Suprapubic skin (tissue), 4 donors: Measurements from ENCODE around the gene SNCG. TPM values are rescaled to one million over a fixed set of nuclear protein-coding genes. Genes with fewer than 3 reads are reported as not detected.
"Not testable (repeated sequence)": the region's sequence is repeated elsewhere in the genome, so short reads cannot be mapped to it uniquely, and the experiment has no call there.

Experiments used
- DNase-seq, 2 donors: peaks; one replicate each; pipeline ENCODE4 v3.0.0-alpha.2; 2019; ENCODE audit warnings: low spot score in 2 of 2
- H3K27ac ChIP-seq: fragments of 200-600 bp; sonication (generic); one replicate; pipeline ENCODE4 v1.5.1; 2019
- H3K27me3 ChIP-seq: fragments of 200-600 bp; sonication (generic); one replicate; pipeline ENCODE4 v1.5.1; 2019
- H3K36me3 ChIP-seq: fragments of 200-600 bp; sonication (generic); one replicate; pipeline ENCODE4 v1.5.1; 2019
- H3K4me1 ChIP-seq: fragments of 200-600 bp; sonication (generic); one replicate; pipeline ENCODE4 v1.5.1; 2019
- H3K4me3 ChIP-seq: fragments of 200-600 bp; sonication (generic); one replicate; pipeline ENCODE4 v1.5.1; 2019; ENCODE audit warnings: mild to moderate bottlenecking
- H3K9me3 ChIP-seq: fragments of 200-600 bp; sonication (generic); one replicate; pipeline ENCODE4 v1.5.1; 2019
- EP300 ChIP-seq: sonication (generic); formaldehyde crosslinking; IDR thresholded peaks from one replicate; pipeline ENCODE4 v1.6.1; 2017; ENCODE audit warnings: antibody characterized with exemption
- POLR2A ChIP-seq, 2 donors: fragments of 450-650 bp; IDR thresholded peaks; one replicate each; pipeline ENCODE4 v1.6.1; 2017; ENCODE audit warnings: antibody characterized with exemption in 2 of 2, mild to moderate bottlenecking in 2 of 2, moderate library complexity in 2 of 2
- POLR2AphosphoS5 ChIP-seq, 3 donors: sonication (generic); formaldehyde crosslinking; IDR thresholded peaks; one replicate each; pipeline ENCODE4 v1.6.1; 2017; ENCODE audit warnings: antibody characterized with exemption in 3 of 3
- WGBS: methylation state at CpG from one replicate; pipeline ENCODE4 v1.1.5; 2018; 5-methylcytosine and 5-hydroxymethylcytosine counted together
- total RNA-seq, 4 donors: library from RNA; depleted of rRNA; stranded (reverse); fragments of >200 nt; gene quantifications; one replicate each; pipeline ENCODE4 v1.1.0, GENCODE V29; 2016
- TF ChIP-seq, protein P1 (sequence below), 2 donors: fragments of 200-600 bp in 1 of 2; fragments of 450-650 bp in 1 of 2; sonication (generic) in 1 of 2; IDR thresholded peaks; one replicate each; pipeline ENCODE4 v1.5.1; 2016 to 2019; ENCODE audit warnings: antibody characterized with exemption in 2 of 2, mild to moderate bottlenecking in 1 of 2, moderate library complexity in 1 of 2

SNCG gene
- total RNA-seq, 4 donors from 2014 or later = 20.7 to 27.1 (median 24.6) TPM

DNA sequence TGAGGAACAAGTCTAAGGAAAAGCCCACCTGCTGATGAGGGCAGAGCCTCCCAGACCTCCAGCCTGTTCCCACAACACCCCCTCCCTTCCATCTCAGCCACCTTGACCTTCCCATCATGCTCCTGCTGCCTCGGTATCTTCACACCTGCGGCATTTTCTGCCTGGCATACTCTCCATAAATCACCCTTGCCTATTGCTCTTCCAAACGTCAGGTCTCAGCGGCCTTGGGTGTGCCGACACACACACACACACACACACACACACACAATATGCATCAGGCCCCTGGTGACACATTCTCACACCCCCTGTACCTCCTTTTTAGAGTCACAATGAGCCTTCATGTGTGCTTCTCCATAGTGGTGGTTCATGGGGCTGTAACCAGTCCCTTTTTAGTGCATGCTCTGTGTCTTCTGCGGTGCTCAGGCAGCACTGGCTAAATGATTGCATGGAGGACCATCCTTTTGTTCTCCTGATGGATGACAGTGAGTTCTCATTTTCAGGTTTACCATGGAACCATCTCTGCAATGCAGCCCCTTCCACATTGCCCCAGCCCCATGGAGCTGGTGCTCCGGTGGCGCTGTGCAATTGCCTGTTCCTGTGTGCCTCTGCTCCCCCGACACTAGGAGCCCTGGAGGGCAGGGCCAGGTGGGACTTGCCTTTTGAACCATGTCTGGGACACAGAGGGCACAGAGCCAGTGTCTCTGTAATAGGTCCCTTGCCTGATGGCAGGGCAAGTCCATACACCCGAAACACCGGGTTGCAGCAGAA, 14.4 kb downstream of the SNCG start:
- Histone ChIP-seq H3K9me3 (no peaks in the 10 kb centered on the region), H3K27me3 (no peaks in the 10 kb centered on the region), H3K27ac (peak overlapping the region; percentile 99), H3K4me1 (peaks cover 70% of the 10 kb centered on the region), H3K36me3 (no peaks in the 10 kb centered on the region), H3K4me3 (no peak overlapping the region)
- no peak for TF ChIP-seq POLR2AphosphoS5 (IDR thresholded peaks at IDR 0.05)
- no peak for TF ChIP-seq EP300
- TF ChIP-seq, protein P1, sequence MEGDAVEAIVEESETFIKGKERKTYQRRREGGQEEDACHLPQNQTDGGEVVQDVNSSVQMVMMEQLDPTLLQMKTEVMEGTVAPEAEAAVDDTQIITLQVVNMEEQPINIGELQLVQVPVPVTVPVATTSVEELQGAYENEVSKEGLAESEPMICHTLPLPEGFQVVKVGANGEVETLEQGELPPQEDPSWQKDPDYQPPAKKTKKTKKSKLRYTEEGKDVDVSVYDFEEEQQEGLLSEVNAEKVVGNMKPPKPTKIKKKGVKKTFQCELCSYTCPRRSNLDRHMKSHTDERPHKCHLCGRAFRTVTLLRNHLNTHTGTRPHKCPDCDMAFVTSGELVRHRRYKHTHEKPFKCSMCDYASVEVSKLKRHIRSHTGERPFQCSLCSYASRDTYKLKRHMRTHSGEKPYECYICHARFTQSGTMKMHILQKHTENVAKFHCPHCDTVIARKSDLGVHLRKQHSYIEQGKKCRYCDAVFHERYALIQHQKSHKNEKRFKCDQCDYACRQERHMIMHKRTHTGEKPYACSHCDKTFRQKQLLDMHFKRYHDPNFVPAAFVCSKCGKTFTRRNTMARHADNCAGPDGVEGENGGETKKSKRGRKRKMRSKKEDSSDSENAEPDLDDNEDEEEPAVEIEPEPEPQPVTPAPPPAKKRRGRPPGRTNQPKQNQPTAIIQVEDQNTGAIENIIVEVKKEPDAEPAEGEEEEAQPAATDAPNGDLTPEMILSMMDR (IDR thresholded peaks at IDR 0.05) = no peak
- 68% methylated on average over 10 of the region's 11 CpGs for WGBS
- peak; percentile 77 to 78 for DNase-seq

DNA sequence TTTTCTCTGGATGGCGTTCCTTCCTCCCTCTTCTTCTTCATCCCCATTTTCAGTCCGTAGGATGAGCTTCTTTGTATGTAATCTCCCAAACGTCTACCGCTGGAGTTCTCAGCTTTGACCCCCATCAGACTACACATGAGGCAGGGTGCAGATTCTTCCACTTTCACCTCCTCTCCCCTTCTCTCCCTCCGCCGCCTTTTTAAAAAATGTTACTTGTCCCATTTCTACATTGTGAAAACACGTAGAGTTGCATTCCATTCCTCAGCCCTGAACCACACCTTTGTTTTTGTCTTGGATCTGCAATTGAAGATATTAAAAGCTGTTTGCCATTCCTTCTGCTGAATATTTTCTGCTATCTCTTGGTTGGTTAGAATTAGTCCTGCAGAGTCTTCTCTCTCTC, 16.1 kb downstream of the SNCG start:
- peak overlapping the region; percentile 99 for H3K27ac ChIP-seq
- no peaks in the 10 kb centered on the region for H3K9me3 ChIP-seq
- no peak for DNase-seq
- peaks cover 70% of the 10 kb centered on the region for H3K4me1 ChIP-seq
- H3K4me3 ChIP-seq = peak overlapping the region; percentile 26
- 49% methylated on average over 7 of the region's 7 CpGs for WGBS
- H3K36me3 ChIP-seq = no peaks in the 10 kb centered on the region
- TF ChIP-seq, protein P1 (IDR thresholded peaks at IDR 0.05) = no peak
- TF ChIP-seq POLR2AphosphoS5 (IDR thresholded peaks at IDR 0.05) (no peak), POLR2A (IDR thresholded peaks at IDR 0.05) (no peak), EP300 (no peak)
- H3K27me3 ChIP-seq = no peaks in the 10 kb centered on the region

DNA sequence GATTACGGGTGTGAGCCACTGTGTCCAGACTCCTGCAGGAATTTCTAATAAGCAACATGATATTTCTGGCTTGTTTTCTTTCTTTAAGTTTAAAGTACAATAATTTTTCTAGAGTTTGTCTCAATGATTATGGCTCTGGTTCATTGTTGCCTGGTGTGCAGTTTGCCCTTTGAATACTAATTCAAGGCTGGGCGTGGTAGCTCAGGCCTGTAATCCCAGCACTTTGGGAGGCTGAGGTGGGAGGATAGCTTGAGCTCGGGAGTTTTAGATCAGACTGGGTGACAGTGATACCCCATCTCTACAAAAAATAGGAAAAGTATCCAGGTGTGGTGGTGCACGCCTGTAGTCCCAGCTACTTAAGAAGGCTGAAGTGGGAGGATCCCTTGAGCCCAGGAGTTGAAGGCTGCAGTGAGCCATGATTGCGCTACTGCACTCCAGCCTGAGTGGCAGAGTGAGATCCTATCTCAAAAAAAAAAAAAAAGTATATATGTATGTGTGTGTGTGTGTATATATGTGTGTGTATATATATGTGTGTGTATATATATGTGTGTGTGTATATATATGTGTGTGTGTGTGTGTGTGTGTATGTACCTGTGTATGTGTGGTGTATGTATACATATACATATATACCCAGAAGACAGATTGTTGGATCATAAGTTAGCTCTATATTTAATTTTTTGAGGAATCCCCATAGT, 18.1 kb downstream of the SNCG start:
- TF ChIP-seq POLR2A (IDR thresholded peaks at IDR 0.05) (no peak), POLR2AphosphoS5 (IDR thresholded peaks at IDR 0.05) (no peak), EP300 (no peak)
- TF ChIP-seq, protein P1 (IDR thresholded peaks at IDR 0.05) = no peak
- Histone ChIP-seq H3K4me1 (peaks cover 72% of the 10 kb centered on the region), H3K4me3 (no peak overlapping the region), H3K27me3 (no peaks in the 10 kb centered on the region), H3K36me3 (no peaks in the 10 kb centered on the region), H3K9me3 (no peaks in the 10 kb centered on the region), H3K27ac (no peak overlapping the region)
- WGBS = 97% methylated on average over 5 of the region's 5 CpGs
- DNase-seq = no peak

DNA sequence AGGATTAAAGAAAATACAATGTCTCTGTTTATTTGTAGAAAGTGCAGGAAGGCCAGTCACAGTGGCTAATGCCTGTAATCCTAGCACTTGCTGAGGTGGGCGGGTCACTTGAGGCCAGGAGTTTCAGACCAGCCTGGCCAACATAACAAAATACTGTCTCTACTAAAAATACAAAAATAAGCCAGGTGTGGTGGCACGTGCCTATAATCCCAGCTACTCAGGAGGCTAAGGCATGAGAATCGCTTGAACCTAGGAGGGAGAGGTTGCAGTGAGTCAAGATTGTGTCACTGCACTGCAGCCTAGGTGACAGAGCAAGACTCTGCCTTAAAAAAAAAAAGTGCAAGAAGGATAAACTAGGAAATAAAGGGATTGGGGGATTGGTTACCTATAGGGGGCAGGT, 20.1 kb downstream of the SNCG start:
- H3K9me3 ChIP-seq, H3K4me3 ChIP-seq, DNase-seq, H3K27me3 ChIP-seq, H3K36me3 ChIP-seq: not testable (repeated sequence)
- 78% methylated on average over 3 of the region's 3 CpGs for WGBS
- peaks cover 52% of the 10 kb centered on the region for H3K4me1 ChIP-seq
- peak overlapping the region; percentile 84 for H3K27ac ChIP-seq

DNA sequence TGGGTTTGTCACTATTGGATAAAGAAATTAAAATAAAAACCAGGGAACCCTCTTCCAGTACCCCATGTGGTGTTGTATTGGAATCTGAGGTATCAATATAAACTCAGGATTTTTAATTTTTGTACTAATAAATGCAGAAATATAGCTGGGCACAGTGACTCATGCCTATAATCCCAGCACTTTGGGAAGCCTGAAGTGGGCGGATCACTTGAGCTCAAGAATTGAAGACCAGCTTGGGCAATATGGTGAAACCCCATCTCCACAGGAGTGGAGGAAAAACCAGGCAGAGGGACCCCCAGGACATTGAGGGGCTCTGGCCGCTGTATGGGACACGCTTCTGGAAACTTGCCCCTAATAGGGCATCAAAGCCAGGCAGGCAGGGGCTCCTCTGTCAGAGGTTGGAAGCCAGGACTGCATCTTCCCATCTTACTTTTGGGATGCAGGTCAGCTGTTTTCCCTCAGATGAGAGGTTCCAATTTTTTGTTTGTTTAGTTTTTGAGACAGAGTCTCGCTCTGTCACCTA, 21.0 kb downstream of the SNCG start:
- Histone ChIP-seq H3K9me3 (no peaks in the 10 kb centered on the region), H3K27ac (peak overlapping the region; percentile 84), H3K4me1 (peaks cover 43% of the 10 kb centered on the region), H3K4me3 (no peak overlapping the region), H3K27me3 (no peaks in the 10 kb centered on the region), H3K36me3 (no peaks in the 10 kb centered on the region)
- TF ChIP-seq POLR2AphosphoS5 (IDR thresholded peaks at IDR 0.05) = no peak
- no peak for TF ChIP-seq POLR2A (IDR thresholded peaks at IDR 0.05)
- TF ChIP-seq, protein P1 (IDR thresholded peaks at IDR 0.05) = no peak
- no peak for TF ChIP-seq EP300
- no peak for DNase-seq
- WGBS = 80% methylated on average over 4 of the region's 4 CpGs
